GM12892 (cell line): ENCODE data around the gene CNIH3.

Source experiments
- POLR2AphosphoS5 ChIP-seq: IDR thresholded peaks from 2 replicates; pipeline ENCODE4 v1.6.1; 2011; ENCODE audit warnings: low read depth, low read length, control low read depth
- TAF1 ChIP-seq: IDR thresholded peaks from 2 replicates; pipeline ENCODE4 v1.6.1; 2011; ENCODE audit warnings: low read depth, mild to moderate bottlenecking, control low read depth, low read length, borderline replicate concordance

DNA sequence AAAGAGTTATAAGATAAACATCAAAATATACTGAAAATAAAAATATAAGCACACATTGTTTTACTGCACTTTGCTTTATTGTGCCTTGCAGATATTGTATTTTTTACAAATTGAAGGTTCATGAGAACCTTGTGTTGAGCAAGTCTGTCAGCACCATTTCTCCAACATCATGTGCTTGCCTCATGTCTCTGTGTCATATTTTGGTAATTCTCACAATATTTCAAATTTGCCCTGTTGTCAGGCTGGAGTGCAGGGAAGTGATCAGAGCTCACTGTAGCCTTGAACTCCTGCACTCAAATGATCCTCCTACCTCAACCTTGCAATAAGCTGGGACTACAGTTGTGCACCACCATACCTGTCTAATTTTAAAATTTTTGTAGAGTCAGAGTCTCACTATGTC is 21.3 kb upstream of the CNIH3 start:
- TF ChIP-seq POLR2AphosphoS5 (no peak), TAF1 (no peak)
